Liver (tissue), 9 donors: ENCODE measurements around the gene METTL6. TPM values are rescaled to one million over a fixed set of nuclear protein-coding genes. Genes with fewer than 3 reads are reported as not detected.

Experiments used
- DNase-seq: peaks from one replicate; pipeline ENCODE4 v3.0.0-alpha.2; 2017; ENCODE audit warnings: low spot score
- H3K27ac ChIP-seq, 2 donors: one replicate each; pipeline ENCODE4 v1.7.0; 2013; ENCODE audit warnings: inconsistent platforms in 2 of 2, low read length in 2 of 2, control low read depth in 1 of 2, low read depth in 1 of 2, mild to moderate bottlenecking in 1 of 2
- H3K27me3 ChIP-seq, 4 donors: one replicate each; pipeline versions ENCODE4 v1.6.1 to v1.7.0; 2013; ENCODE audit warnings: low read length in 3 of 4, inconsistent platforms in 1 of 4, mild to moderate bottlenecking in 1 of 4, moderate library complexity in 1 of 4; ENCODE audit not compliant: control insufficient read depth in 4 of 4, insufficient read depth in 4 of 4
- H3K36me3 ChIP-seq, 4 donors: one replicate each; pipeline versions ENCODE4 v1.6.1 to v1.7.0; 2013; ENCODE audit warnings: low read length in 3 of 4, mild to moderate bottlenecking in 3 of 4, low read depth in 1 of 4, moderate library complexity in 1 of 4; ENCODE audit not compliant: control insufficient read depth in 4 of 4, insufficient read depth in 3 of 4
- H3K4me1 ChIP-seq, 4 donors: one replicate each; pipeline versions ENCODE4 v1.6.1 to v1.7.0; 2013; ENCODE audit warnings: low read length in 3 of 4, mild to moderate bottlenecking in 3 of 4, moderate library complexity in 1 of 4; ENCODE audit not compliant: control insufficient read depth in 4 of 4, insufficient read depth in 4 of 4
- H3K4me3 ChIP-seq, 3 donors: one replicate each; pipeline versions ENCODE4 v1.6.1 to v1.7.0; 2013; ENCODE audit warnings: low read length in 3 of 3, control low read depth in 1 of 3, low read depth in 1 of 3, mild to moderate bottlenecking in 1 of 3
- H3K9ac ChIP-seq, 2 donors: one replicate each; pipeline ENCODE4 v1.7.0; 2013; ENCODE audit warnings: low read length in 2 of 2, mild to moderate bottlenecking in 2 of 2, moderate library complexity in 2 of 2, control low read depth in 1 of 2, low read depth in 1 of 2
- H3K9me3 ChIP-seq, 4 donors: one replicate each; pipeline versions ENCODE4 v1.6.1 to v1.7.0; 2013; ENCODE audit warnings: low read length in 3 of 4; ENCODE audit not compliant: control insufficient read depth in 4 of 4
- CTCF ChIP-seq: fragments of 150-350 bp; IDR thresholded peaks from 2 replicates; pipeline ENCODE4 v1.5.1; 2017; ENCODE audit warnings: improper control_type of control experiment, low read depth, low read length; ENCODE audit not compliant: missing input control
- EGR1 ChIP-seq, 2 donors: IDR thresholded peaks; 2 replicates each; pipeline ENCODE4 v1.6.1; 2016 to 2018; ENCODE audit warnings: antibody characterized with exemption in 2 of 2, low read depth in 2 of 2
- FOXA1 ChIP-seq: IDR thresholded peaks from 2 replicates; pipeline ENCODE4 v1.6.1; 2016; ENCODE audit warnings: antibody characterized with exemption
- FOXA2 ChIP-seq: IDR thresholded peaks from 2 replicates; pipeline ENCODE4 v1.6.1; 2016; ENCODE audit warnings: antibody characterized with exemption
- GABPA ChIP-seq, 2 donors: IDR thresholded peaks in 1 of 2; conservative IDR thresholded peaks in 1 of 2; 2 replicates each; pipeline ENCODE4 v1.6.1; 2016; ENCODE audit warnings: antibody characterized with exemption in 2 of 2, mild to moderate bottlenecking in 1 of 2, moderate library complexity in 1 of 2
- HNF4A ChIP-seq, 2 donors: conservative IDR thresholded peaks; 2 replicates each; pipeline ENCODE4 v1.6.1; 2016; ENCODE audit warnings: antibody characterized with exemption in 2 of 2, mild to moderate bottlenecking in 2 of 2
- HNF4G ChIP-seq: IDR thresholded peaks from 2 replicates; pipeline ENCODE4 v1.6.1; 2016; ENCODE audit warnings: antibody characterized with exemption
- JUND ChIP-seq, 2 donors: IDR thresholded peaks; 2 replicates each; pipeline ENCODE4 v1.6.1; 2016; ENCODE audit warnings: antibody characterized with exemption in 2 of 2
- MAX ChIP-seq: IDR thresholded peaks from 2 replicates; pipeline ENCODE4 v1.6.1; 2016; ENCODE audit warnings: antibody characterized with exemption
- NR2F2 ChIP-seq: IDR thresholded peaks from 2 replicates; pipeline ENCODE4 v1.6.1; 2016; ENCODE audit warnings: antibody characterized with exemption
- RAD21 ChIP-seq, 2 donors: IDR thresholded peaks; 2 replicates each; pipeline ENCODE4 v1.6.1; 2016; ENCODE audit warnings: antibody characterized with exemption in 2 of 2, mild to moderate bottlenecking in 2 of 2
- REST ChIP-seq: IDR thresholded peaks from 2 replicates; pipeline ENCODE4 v1.6.1; 2016; ENCODE audit warnings: antibody characterized with exemption, mild to moderate bottlenecking
- RXRA ChIP-seq, 2 donors: IDR thresholded peaks; 2 replicates each; pipeline ENCODE4 v1.6.1; 2017 to 2018; ENCODE audit warnings: antibody characterized with exemption in 2 of 2, mild to moderate bottlenecking in 1 of 2
- SP1 ChIP-seq: IDR thresholded peaks from 2 replicates; pipeline ENCODE4 v1.6.1; 2018; ENCODE audit warnings: antibody characterized with exemption, mild to moderate bottlenecking
- TAF1 ChIP-seq: conservative IDR thresholded peaks from 2 replicates; pipeline ENCODE4 v1.6.1; 2016; ENCODE audit warnings: antibody characterized with exemption, mild to moderate bottlenecking
- YY1 ChIP-seq: IDR thresholded peaks from 2 replicates; pipeline ENCODE4 v1.6.1; 2016; ENCODE audit warnings: antibody characterized with exemption, mild to moderate bottlenecking
- ZBTB33 ChIP-seq: IDR thresholded peaks from 2 replicates; pipeline ENCODE4 v1.6.1; 2016; ENCODE audit warnings: antibody characterized with exemption
- WGBS: extraction: QIAGEN DNeasy Blood & Tissue Kit; methylation state at CpG from one replicate; pipeline ENCODE4 v1.1.7; 2013; 5-methylcytosine and 5-hydroxymethylcytosine counted together
- polyA plus RNA-seq, 2 donors: library from polyadenylated mRNA; stranded (reverse) in 1 of 2; unstranded in 1 of 2; fragments of 200-250 nt in 1 of 2; fragments of >200 nt in 1 of 2; fragmentation: Nextera tagmentation in 1 of 2; extraction: Ambion mirVana in 1 of 2; gene quantifications; one replicate each; pipeline versions ENCODE4 v1.2.1 to v1.2.3, GENCODE V29; 2013 to 2015
- total RNA-seq, 2 donors: library from RNA; depleted of rRNA; stranded (reverse); fragments of >200 nt; gene quantifications; one replicate each; pipeline ENCODE4 v1.2.3, GENCODE V29; 2014
- TF ChIP-seq, protein P1 (sequence below): IDR thresholded peaks from 2 replicates; pipeline ENCODE4 v1.6.1; 2016; ENCODE audit warnings: antibody characterized with exemption
- donor health status: healthy.
- donor health status: healthy.
- donor health status: healthy.
- donor health status: healthy.
- donor health status: healthy.

The METTL6 gene
- total and polyA plus RNA-seq, 4 donors, result 2.0 to 9.1 (median 5.9) TPM

- TF ChIP-seq CTCF (no peak), EGR1 (IDR thresholded peaks at IDR 0.05; ENCODE audit: low read depth in 2 of 2) (no peak), NR2F2 (no peak), GABPA (IDR thresholded peaks at IDR 0.05 in 1 of 2, conservative IDR thresholded peaks at IDR 0.05 in 1 of 2) (no peak)
Measured at GRCh38 chr3:15449489-15450224, 22.3 kb upstream of the METTL6 start (continued).

- TF ChIP-seq RXRA (IDR thresholded peaks at IDR 0.05) (peak; percentile 46 to 68), HNF4A (conservative IDR thresholded peaks at IDR 0.05) (peak in 1 of 2 donors; percentile 24), JUND (IDR thresholded peaks at IDR 0.05) (no peak)
- 76% methylated on average over 4 of the region's 4 CpGs for WGBS
- Histone ChIP-seq H3K27ac (no peak overlapping the region), H3K9me3 (no peaks in the 10 kb centered on the region), H3K4me3 (no peak overlapping the region), H3K9ac (no peak overlapping the region), H3K27me3 (no peaks in the 10 kb centered on the region), H3K4me1 (peaks cover 0 to 3% (median 0%) of the 10 kb centered on the region in 4 donors), H3K36me3 (peaks cover 11 to 32% (median 25%) of the 10 kb centered on the region in 4 donors)
- no peak for DNase-seq
Measured at GRCh38 chr3:15443826-15444524, 16.6 kb upstream of the METTL6 start.

- Histone ChIP-seq H3K36me3 (peaks cover 11 to 59% (median 47%) of the 10 kb centered on the region in 4 donors), H3K9ac (no peak overlapping the region)
Measured at GRCh38 chr3:15440891-15441290, 13.5 kb upstream of the METTL6 start.

More at GRCh38 chr3:15440891-15441290, 13.5 kb upstream of the METTL6 start:
- 77% methylated on average over 4 of the region's 4 CpGs for WGBS
- Histone ChIP-seq H3K27ac (no peak overlapping the region), H3K4me1 (peaks cover 0 to 3% (median 0%) of the 10 kb centered on the region in 4 donors), H3K9me3 (no peaks in the 10 kb centered on the region), H3K27me3 (no peaks in the 10 kb centered on the region), H3K4me3 (no peak overlapping the region)
- DNase-seq, result no peak
- no peak for TF ChIP-seq GABPA (IDR thresholded peaks at IDR 0.05 in 1 of 2, conservative IDR thresholded peaks at IDR 0.05 in 1 of 2)
- no peak for TF ChIP-seq MAX
- no peak for TF ChIP-seq NR2F2
- TF ChIP-seq, protein P1, sequence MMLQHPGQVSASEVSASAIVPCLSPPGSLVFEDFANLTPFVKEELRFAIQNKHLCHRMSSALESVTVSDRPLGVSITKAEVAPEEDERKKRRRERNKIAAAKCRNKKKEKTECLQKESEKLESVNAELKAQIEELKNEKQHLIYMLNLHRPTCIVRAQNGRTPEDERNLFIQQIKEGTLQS, result no peak
- TF ChIP-seq CTCF, result no peak
- TF ChIP-seq ZBTB33, result no peak
- no peak for TF ChIP-seq FOXA1
- TF ChIP-seq EGR1 (IDR thresholded peaks at IDR 0.05; ENCODE audit: low read depth in 2 of 2), result no peak
- TF ChIP-seq FOXA2, result no peak
- no peak for TF ChIP-seq RXRA (IDR thresholded peaks at IDR 0.05)
- no peak for TF ChIP-seq YY1
- no peak for TF ChIP-seq TAF1
- no peak for TF ChIP-seq RAD21 (IDR thresholded peaks at IDR 0.05)
- no peak for TF ChIP-seq JUND (IDR thresholded peaks at IDR 0.05)
- no peak for TF ChIP-seq SP1
- TF ChIP-seq REST, result no peak
- TF ChIP-seq HNF4A (conservative IDR thresholded peaks at IDR 0.05), result no peak
- TF ChIP-seq HNF4G, result no peak
